HG02642 (cell line): ENCODE results near the gene THTPA.
A peak's percentile ranks its signal among the peaks of the same experiment; 100 is the strongest.
"Not testable (repeated sequence)": the region's sequence is repeated elsewhere in the genome, so short reads cannot be mapped to it uniquely, and the experiment has no call there.

Experiments used
- ATAC-seq: cut with Tn5 transposase; IDR thresholded peaks from one replicate; pipeline ENCODE4 v1.9.1; 2021; ENCODE audit warnings: mild to moderate bottlenecking; ENCODE audit not compliant: unreplicated experiment, poor library complexity

THTPA gene

GRCh38 chr14:23580152-23580926, 24.3 kb downstream of the THTPA start:
- ATAC-seq = no peak

GRCh38 chr14:23580948-23581281, 24.8 kb downstream of the THTPA start:
- no peak for ATAC-seq

GRCh38 chr14:23582906-23583760, 27.1 kb downstream of the THTPA start:
- ATAC-seq = no peak

- ATAC-seq = not testable (repeated sequence)
Measured at GRCh38 chr14:23583761-23584526, 27.9 kb downstream of the THTPA start.

- ATAC-seq = not testable (repeated sequence)
Measured at GRCh38 chr14:23584527-23585203, 28.6 kb downstream of the THTPA start.

GRCh38 chr14:23588884-23589598, 33.0 kb downstream of the THTPA start:
- ATAC-seq = peak; percentile 99

- ATAC-seq = no peak
Measured at GRCh38 chr14:23589606-23590005, 33.5 kb downstream of the THTPA start.

GRCh38 chr14:23590198-23590597, 34.1 kb downstream of the THTPA start:
- ATAC-seq = no peak

GRCh38 chr14:23594191-23594590, 38.1 kb downstream of the THTPA start:
- ATAC-seq = not testable (repeated sequence)

GRCh38 chr14:23600322-23600707, 44.2 kb downstream of the THTPA start:
- ATAC-seq = no peak

GRCh38 chr14:23600806-23601205, 44.7 kb downstream of the THTPA start:
- ATAC-seq = no peak

GRCh38 chr14:23601424-23601823, 45.4 kb downstream of the THTPA start:
- ATAC-seq = no peak

- ATAC-seq = no peak
Measured at GRCh38 chr14:23601845-23602180, 45.7 kb downstream of the THTPA start.

GRCh38 chr14:23602181-23603095, 46.4 kb downstream of the THTPA start:
- no peak for ATAC-seq

- no peak for ATAC-seq
Measured at GRCh38 chr14:23603103-23603502, 47.0 kb downstream of the THTPA start.

GRCh38 chr14:23604148-23604547, 48.1 kb downstream of the THTPA start:
- no peak for ATAC-seq

- ATAC-seq = no peak
Measured at GRCh38 chr14:23604675-23605170, 48.7 kb downstream of the THTPA start.

- peak; percentile 83 for ATAC-seq
Measured at GRCh38 chr14:23605931-23606585, 50.0 kb downstream of the THTPA start.
